Measurements from ENCODE around the gene MT1M.
A peak's percentile ranks its signal among the peaks of the same experiment; 100 is the strongest.
"Not testable (repeated sequence)": the region's sequence is repeated elsewhere in the genome, so short reads cannot be mapped to it uniquely, and the experiment has no call there.

Gene MT1M

DNA sequence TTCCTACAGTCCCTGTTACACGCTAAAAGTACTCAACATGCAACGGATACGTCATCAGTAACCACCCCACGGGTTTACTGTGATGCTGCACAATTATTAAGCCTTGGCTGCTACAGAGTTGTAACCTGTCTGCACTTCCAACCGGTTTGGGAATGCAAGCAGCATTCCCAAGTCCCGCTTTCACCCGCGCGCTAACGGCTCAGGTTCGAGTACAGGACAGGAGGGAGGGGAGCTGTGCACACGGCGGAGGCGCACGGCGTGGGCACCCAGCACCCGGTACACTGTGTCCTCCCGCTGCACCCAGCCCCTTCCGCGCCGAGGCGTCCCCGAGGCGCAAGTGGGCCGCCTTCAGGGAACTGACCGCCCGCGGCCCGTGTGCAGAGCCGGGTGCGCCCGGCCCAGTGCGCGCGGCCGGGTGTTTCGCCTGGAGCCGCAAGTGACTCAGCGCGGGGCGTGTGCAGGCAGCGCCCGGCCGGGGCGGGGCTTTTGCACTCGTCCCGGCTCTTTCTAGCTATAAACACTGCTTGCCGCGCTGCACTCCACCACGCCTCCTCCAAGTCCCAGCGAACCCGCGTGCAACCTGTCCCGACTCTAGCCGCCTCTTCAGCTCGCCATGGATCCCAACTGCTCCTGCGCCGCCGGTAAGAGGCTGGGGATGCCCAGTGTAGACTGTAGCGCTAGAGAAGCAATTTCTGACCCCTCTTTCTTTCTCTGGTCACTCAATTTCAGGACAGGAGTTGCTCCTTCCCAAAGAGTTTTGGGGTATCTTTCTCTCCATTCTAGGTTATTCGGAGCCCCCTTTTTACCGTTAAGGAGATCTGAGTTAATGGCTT lies 24.2 kb upstream of the MT1M start, which contains the start of gene MT2A:
TSS of gene MT2A (plus strand) at position 542 of the 833 bp plus-strand sequence. CDS start at position 614, 72 bp downstream.
- DNase-seq (ENCODE audit: extremely low read depth in 1 of 2, low read depth in 1 of 2), result peak; percentile 85 to 91

DNA sequence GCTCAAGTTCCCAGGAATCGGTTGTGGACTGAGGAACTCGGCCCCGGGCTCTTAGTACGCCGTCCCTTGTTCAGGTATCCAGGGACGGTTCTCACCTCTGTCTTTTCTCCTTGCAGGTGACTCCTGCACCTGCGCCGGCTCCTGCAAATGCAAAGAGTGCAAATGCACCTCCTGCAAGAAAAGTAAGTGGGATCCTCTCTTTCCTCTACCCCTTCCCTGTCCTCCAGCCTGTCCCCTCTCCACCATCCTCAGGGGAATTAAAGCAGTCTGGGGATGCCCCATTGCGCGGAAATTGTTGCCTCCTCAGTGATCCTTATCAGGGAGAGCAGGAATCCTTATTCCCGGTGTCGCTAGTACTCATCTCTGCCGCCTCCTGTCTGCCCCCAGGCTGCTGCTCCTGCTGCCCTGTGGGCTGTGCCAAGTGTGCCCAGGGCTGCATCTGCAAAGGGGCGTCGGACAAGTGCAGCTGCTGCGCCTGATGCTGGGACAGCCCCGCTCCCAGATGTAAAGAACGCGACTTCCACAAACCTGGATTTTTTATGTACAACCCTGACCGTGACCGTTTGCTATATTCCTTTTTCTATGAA lies 23.5 kb upstream of the MT1M start:
- DNase-seq (ENCODE audit: extremely low read depth in 1 of 2, low read depth in 1 of 2), result no peak

DNA sequence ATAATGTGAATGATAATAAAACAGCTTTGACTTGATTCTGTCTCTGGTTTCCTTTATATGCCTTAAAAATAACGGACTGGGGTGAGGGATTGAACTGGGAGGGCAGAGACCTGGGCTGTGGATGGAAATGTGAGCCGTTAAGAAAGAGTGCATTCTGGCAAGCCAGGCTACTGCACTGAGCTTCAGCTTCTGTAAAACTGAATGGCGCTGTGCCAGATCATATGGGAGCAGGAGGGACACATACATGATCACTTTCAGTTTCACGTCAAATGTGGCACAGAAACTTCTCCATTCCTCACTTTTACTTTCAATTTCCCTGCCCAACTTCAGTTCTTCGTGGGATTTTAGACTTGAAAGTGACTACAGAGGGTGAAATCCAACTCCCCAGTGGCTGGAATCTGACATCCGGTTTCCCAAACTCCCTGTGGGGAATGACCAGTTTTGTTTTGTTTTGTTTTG lies 23.0 kb upstream of the MT1M start:
- peak in 1 of 2 donors; percentile 76 for DNase-seq (ENCODE audit: extremely low read depth in 1 of 2, low read depth in 1 of 2)

DNA sequence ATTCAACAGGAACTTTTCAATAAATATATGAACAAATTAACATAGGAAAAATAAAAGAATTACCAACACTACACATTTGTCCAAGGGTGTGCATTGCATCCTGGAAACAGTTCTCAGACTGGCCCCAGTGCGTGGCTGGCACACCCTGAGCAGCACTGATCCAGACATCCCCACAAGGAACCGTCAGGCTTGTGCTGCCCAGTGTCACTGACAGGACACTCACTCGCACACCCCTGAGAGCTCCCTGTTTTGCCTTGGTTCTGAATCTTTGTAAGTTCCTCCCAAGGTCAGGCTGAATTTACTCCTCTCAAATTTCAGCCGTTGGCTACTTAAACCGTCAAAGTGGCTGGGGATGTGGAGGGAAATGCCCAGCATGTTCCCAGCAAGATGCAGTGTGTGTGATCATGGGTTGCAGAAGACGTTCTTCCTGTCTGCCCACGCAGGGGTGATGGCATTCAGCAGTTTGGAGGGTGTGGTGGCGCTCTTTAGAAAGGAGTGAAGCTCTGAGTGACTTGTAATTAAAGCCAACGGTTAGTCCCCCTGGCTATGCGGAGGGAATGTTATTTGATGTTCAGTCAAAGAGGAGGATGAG lies 22.3 kb upstream of the MT1M start:
- peak; percentile 56 to 79 for DNase-seq (ENCODE audit: extremely low read depth in 1 of 2, low read depth in 1 of 2)

DNA sequence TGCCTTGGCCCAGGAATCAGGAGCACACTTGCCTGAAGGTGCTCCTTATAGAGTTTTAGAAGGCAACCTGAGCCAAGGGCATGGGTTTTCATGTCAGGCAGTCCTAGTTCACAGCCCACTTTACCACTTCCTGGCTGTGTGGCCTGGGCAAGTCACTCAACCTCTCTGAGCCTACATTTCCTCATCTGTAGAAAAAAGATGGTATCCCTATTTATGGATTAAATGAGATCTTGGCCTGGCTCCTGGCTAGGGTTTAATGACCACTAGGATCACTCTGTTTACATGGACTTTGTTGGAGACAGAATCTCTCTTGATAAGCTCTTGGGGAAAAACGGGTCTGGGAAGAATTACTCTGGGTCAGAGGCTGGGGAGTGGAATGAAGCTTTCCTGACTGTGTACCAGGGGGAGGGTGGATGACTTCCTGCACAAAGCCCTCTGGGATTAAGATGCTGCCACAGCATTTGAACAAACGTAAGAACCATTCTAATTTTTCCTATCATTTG lies 21.8 kb upstream of the MT1M start:
- peak in 1 of 2 donors; percentile 54 for DNase-seq (ENCODE audit: extremely low read depth in 1 of 2, low read depth in 1 of 2)

DNA sequence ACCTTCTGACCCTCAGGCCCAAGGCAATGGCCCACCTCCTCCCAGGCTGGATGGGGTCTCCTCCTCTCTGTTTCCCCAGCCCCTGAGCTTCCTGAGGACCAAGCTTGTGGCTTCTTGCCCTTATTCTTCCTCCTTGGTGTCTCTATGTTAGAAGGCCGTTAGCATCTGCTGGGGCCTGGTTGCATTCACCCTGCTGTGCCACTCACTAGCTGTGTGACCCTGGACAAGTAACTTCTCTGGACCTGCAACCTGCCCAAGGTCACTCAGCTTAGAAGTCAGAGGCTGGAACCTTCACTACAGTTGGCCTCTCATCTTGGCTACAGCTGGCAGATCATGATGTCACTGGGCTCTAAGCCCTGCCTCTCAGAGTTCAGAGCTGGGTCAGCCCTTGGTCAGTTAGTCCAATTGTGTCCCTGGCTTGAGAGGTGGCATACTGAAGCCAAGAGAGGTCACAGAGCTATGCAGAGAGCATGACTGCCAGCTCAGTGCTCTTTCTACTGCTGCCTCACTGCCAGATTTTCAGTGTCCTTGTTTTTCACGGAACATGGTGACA lies 21.1 kb upstream of the MT1M start:
- DNase-seq (ENCODE audit: extremely low read depth in 1 of 2, low read depth in 1 of 2), result no peak

DNA sequence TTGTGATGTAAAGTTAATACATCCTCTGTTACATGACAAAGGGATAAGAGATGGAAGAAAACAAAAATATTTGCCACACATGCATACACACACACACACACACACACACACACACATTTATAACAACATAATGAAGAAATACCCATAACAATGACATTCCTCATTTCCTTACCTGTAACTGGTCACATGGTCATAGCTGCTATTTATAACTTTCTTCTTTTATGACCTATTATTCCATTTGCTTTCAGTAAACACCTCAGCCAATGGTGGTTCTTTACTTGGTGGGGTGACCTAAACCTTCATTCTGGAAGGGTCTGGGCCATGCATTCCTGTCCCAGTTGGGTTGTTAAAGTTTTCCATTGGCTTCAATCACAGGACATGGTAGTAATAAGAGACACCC lies 18.8 kb upstream of the MT1M start:
- DNase-seq (ENCODE audit: extremely low read depth in 1 of 2, low read depth in 1 of 2), result no peak

DNA sequence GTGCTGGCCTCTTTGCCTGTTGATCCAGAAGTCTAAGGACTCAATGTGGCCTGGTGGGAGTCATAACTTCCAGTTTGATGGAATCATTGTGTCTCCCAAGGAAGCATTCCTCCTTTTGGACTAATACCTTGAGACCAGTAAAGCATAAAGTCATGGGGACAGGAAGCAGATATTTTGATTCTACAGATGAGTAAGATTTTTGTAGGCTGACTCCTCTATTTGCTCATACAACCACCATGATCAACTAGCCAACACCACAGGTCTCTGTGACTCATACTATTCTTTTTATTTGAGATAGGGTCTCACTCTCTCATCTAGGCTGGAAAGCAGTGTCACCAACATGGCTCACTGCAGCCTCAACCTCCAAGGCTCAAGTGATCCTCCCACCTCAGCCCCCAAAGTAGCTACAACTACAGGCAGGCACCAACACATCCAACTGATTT lies 17.9 kb upstream of the MT1M start:
- peak in 1 of 2 donors; percentile 43 for DNase-seq (ENCODE audit: extremely low read depth in 1 of 2, low read depth in 1 of 2)

DNA sequence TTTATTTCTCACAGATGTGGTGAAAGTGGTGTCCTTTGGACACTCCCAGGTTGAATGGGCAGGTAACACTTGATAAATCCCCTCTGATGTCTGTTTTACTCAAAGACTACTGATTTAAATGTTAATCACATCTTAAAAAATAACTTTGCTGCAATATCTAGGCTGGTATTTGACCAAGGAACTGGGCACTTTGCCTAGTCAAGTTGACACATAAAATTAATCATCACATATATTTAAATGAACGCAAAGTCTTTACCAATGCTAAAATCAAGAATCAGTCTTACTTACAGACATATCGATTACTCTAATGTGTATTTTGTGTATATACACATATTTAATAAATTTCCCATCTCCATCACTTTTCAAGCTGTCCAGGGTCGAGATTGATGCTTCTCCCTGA lies 17.1 kb upstream of the MT1M start:
- DNase-seq (ENCODE audit: extremely low read depth in 1 of 2, low read depth in 1 of 2), result no peak

DNA sequence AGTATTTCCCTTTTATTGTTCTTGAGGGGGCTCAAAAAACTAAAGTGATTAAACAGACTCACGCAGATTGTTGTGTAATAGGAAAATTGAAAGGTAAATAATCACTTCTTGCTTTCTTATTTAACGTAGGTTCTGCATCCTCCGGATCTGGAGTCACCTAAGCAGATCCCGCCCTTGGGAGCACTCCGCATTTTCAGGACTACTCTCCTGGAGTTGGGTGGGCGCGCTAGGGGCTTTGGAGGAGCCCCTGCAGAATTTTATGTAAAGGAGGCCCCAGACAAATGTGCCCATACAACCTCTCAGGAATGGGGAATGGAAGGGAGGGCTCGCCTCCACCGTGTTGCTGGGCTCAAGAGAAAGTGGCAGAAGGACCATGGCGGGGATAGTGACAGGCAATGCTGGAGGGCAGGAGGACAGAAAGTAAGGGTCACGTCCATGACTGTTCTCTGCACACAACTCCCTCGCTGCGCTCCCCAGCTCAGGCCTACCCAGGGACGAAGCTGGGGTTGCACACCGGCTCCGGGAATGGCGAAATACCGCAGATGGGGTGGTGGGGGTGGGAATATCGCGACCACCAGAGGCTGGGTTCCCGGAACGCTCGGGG lies 15.7 kb upstream of the MT1M start:
- DNase-seq (ENCODE audit: extremely low read depth in 1 of 2, low read depth in 1 of 2), result no peak

DNA sequence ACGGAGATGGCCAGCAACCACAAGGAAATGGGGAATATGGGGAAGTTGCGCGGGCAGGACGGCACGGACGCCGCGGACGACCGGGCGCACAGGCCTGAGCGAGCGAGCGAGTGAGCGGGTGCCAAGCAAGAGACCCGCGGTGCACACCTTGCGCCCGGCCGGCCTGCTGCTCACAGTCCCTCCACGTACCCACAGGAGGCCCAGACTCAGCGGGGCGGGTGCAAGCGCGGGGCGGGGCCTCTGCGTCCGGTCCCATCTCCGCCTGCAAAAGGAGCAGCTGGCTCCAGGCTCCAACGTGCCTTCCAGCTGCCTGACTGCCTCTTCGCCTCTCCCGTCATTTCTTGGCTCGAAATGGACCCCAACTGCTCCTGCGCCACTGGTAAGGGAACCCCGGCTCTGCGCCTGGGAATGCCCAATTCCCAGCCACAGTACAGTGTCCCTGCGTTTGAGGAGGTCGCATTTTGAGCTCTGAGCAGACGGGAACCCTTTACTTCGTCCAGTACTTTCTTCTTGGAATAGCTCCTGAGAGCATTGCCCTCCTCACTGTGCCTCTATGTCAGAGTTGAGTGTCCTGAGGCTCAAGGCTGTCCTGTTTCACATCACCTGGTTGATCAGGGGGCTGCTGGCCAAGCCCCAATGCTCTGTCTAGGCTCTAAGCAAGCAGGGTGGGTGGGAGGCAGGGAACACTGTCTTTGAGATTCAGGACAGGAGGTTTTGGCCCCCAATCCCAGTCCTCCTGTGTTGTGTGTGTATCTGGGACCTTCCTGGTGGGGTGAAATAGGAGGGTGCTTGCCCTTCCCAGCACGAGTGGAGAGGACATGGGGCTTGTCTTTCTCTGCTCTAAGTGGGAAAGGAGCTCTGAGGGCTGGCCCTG lies 15.0 kb upstream of the MT1M start:
- DNase-seq (ENCODE audit: extremely low read depth in 1 of 2, low read depth in 1 of 2), result peak; percentile 41 to 63

DNA sequence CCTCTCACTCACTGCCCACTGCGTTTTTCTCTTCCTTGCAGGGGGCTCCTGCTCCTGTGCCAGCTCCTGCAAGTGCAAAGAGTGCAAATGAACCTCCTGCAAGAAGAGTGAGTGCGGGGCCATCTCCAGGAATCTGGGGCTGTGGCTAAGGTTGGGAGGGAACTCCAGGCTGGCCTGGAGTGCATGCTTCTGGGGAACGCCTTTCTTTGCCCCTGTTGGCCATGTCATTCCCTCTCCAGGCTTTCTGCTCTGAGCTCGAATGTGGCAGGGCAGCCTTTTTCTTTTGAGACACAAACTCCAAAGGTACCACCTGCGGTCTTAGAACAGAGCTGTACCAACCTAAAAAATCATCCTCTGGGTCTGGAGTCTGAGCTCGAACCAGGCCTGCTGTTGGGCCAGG lies 14.3 kb upstream of the MT1M start:
- no peak for DNase-seq (ENCODE audit: extremely low read depth in 1 of 2, low read depth in 1 of 2)

DNA sequence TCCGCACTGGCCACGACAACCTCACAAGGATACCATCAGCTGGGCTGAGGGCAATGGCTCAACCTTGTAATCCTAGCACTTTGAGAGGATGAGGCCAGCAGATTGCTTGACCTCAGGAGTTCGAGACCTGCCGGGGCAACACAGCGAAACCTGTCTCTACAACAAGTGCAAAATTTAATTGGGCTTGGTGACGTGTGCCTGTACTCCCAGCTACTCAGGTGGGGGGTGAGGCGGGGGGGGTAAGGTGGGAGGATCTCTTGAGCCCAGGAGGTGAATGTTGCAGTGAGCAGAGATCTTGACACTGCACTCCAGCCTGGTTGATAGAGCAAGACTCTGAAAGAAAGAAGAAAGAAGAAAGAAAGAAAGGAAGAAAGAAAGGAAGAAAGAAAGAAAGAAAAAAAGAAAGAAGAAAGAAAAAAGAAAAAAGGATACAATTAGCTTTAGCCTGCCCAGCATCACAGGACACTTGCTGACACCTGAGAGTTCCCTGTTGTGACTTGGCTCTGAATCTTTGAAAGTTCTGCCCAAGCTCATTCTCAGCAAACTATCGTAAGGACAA lies 12.0 kb upstream of the MT1M start:
- DNase-seq (ENCODE audit: extremely low read depth in 1 of 2, low read depth in 1 of 2), result no peak

DNA sequence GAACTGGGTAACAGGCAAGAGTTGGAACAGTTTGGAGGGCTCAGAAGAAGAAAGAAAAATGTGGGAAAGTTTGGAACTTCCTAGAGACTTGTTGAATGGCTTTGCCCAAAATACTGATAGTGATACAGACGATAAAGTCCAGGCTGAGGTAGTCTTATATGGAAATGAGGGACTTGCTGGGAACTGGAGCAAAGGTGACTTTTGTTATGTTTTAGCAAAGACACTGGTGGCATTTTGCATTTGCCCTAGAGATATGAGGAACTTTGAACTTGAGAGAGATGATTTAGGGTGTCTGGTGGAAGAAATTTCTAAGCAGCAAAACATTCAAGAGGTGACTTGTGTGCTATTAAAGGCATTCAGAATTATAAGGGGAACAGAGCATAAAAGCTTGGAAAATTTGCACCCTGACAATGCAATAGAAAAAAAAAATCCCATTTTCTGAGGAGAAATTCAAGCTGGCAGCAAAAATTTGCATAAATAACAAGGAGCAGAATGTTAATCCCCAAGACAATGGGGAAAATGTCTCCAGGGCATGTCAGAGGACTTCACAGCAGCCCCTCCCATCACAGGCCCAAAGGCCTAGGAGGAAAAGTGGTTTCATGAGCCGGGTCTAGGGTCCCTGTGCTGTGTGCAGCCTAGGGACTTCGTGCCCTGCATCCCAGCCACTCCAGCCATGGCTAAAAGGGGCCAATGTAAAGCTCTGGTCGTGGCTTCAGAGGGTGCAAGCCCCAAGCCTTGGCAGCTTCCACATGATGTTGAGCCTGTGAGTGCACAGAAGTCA lies 10.6 kb upstream of the MT1M start:
- DNase-seq (ENCODE audit: extremely low read depth in 1 of 2, low read depth in 1 of 2), result not testable (repeated sequence)

DNA sequence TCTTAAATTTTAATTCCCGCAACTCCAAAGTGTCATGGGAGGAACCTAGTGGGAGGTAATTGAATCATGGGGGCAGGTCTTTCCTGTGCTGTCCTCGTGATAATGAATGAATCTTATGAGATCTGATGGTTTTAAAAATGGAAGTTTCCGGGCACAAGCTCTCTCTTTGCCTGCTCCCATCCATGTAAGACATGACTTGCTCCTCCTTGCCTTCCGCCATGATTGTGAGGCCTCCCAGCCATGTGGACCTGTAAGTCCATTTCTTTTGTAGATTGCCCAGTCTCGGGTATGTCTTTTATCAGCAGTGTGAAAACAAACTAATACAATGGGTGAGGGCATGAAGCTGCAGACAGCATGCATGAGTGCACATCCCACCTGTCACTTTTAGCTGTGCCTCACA lies 9.3 kb upstream of the MT1M start:
- not testable (repeated sequence) for DNase-seq (ENCODE audit: extremely low read depth in 1 of 2, low read depth in 1 of 2)

DNA sequence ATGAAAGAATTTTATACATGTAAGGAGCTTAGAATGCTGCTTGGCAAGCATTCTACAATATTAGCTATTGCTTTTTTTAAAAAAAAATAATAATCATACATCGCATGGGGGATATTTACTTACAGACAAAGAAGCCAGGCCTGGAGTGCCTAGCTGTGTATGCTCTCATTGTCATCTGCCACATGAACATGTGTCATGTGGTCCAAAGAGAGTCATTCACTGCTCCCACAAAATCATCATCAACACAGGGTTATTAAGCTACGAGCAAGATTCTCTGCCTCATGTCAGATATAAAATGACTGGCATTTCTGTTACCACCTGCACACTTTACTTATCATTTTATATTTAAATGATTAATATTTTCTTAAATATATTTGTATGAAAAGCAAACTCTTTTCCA lies 8.8 kb upstream of the MT1M start:
- no peak for DNase-seq (ENCODE audit: extremely low read depth in 1 of 2, low read depth in 1 of 2)

DNA sequence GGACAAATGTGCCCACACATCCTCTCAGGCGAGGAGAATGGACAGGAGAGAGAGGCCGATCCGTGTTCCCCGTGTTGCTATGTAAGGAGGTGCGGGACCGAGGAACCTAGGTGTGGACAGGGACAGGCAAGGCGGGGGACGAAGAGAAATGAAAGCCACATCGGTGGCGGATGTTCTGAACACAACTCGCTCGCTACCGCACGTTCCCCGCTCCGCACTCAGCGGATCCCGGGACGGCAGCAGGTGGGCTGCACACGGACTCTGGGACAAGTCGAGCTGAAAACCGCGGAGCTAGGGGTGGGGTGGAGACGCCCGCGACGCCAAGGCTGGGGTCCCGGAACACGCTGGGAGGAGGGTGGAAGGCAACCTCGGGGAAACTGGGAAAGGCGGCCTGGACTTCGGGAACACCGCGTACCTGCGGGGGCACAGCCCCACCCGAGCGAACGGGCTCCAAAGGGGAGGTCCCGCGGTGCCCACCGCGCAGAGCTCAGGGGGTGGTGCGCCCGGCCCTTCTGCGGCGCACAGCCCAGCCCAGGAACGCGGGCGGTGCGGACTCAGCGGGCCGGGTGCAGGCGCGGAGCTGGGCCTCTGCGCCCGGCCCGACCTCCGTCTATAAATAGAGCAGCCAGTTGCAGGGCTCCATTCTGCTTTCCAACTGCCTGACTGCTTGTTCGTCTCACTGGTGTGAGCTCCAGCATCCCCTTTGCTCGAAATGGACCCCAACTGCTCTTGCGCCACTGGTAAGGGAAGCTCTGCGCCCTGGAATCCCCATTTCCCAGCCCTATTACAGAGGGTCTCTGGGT lies 7.1 kb upstream of the MT1M start, which contains the start of gene MT1E:
TSS of gene MT1E (plus strand) at position 642 of the 803 bp plus-strand sequence. CDS start at position 713, 71 bp downstream.
- DNase-seq (ENCODE audit: extremely low read depth in 1 of 2, low read depth in 1 of 2), result peak; percentile 52 to 60

Measured in stimulated activated CD8-positive, alpha-beta memory T cell treated with anti-CD3 and anti-CD28 coated beads, Interleukin-7, amount 100 ng/mL, for 48 hours (primary cell).